CD4-positive, alpha-beta T cell treated with Interleukin-2 at 100 ng/mL for 4 hours (primary cell): ENCODE measurements around the gene FUBP3.
A peak's percentile ranks its signal among the peaks of the same experiment; 100 is the strongest.
"Not testable (repeated sequence)": the region's sequence is repeated elsewhere in the genome, so short reads cannot be mapped to it uniquely, and the experiment has no call there.

ENCODE experiments used
- DNase-seq: peaks from one replicate; pipeline ENCODE4 v3.0.0-alpha.2; 2020; ENCODE audit warnings: low spot score

The FUBP3 gene

DNA sequence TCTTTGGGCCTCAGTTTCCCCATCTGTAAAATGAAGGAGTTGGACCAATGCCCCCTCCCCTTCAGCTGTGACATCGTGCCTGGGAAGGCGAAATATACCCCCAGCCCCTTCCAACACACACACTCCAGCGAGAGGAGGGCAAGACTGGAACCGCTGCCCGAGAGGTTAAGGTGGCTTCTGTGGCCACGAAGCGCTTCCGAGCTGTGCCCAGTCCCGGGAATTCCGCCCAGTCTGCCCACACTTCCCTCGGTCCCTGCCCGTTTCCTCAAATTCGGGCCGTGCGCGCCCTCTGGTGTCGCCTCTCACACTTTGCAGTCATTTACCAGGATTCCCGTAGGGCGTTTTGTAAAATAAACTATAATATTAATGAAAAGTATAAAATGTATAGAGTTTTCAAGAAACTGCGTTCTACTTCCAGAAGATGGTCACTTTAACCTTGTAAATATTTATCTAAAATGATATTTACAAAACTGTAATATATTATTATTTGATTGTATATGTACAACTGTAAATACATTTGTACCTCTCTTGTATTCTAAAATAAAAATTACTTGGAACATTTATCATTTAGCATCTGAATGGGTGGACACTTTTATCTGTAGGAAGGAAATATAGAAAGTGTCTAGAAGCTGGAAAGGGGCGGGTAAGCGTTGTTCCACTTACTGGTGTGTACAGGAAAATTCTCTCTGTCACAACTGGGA, 103.2 kb downstream of the FUBP3 start:
- peak; percentile 61 for DNase-seq

DNA sequence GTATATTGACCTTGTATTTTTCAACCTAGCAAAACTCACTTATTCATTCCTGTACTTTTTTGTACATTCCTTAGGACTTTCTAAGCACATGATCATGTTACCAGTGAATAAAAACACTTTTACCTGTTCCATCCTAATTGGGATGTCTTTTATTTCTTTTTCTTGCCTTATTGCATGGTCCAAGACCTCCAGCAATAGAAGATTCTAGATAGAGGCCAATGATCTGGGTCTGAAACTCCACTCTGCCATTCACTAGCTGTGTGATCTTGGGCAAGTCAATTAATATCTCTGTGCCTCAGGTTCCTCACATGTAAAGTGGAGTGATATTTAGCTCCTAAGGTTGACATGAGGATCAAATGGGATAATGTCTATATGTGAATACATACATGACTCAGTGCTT, 105.7 kb downstream of the FUBP3 start:
- no peak for DNase-seq

DNA sequence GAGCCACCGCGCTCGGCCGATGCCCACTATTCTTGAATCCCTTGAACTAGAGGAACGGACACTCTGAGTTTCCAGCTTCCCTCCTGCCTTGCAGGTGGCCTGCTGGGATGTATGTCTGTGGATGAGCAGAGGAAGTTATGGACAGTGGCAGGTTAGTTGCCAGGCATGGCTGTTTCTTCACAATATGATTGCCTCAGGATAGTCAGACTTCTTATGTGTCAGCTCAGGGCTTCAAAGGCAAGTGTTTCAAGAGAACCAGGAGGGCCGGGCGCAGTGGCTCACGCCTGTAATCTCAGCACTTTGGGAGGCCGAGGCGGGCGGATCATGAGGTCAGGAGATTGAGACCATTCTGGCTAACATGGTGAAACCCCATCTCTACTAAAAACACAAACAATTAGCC, 106.6 kb downstream of the FUBP3 start:
- not testable (repeated sequence) for DNase-seq

DNA sequence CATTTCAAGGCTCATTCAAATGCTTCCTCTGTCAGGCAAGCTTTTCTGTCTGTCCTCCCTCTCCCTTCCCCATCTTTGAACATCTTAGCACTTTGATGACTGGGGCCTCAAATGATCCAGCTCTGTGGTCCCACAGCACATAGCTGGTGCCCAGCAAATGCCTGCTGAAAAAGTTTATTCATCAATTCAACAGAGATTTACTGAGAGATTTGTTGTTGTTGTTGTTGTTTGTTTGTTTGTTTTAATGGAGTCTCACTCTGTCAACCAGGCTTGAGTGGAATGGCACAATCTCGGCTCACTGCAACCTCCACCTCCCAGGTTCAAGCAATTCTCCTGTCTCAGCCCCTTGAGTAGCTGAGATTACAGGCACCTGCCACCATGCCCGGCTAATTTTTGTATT, 108.2 kb downstream of the FUBP3 start:
- no peak for DNase-seq
